ENCODE data around the gene TLE5.

- TF ChIP-seq, protein P1, sequence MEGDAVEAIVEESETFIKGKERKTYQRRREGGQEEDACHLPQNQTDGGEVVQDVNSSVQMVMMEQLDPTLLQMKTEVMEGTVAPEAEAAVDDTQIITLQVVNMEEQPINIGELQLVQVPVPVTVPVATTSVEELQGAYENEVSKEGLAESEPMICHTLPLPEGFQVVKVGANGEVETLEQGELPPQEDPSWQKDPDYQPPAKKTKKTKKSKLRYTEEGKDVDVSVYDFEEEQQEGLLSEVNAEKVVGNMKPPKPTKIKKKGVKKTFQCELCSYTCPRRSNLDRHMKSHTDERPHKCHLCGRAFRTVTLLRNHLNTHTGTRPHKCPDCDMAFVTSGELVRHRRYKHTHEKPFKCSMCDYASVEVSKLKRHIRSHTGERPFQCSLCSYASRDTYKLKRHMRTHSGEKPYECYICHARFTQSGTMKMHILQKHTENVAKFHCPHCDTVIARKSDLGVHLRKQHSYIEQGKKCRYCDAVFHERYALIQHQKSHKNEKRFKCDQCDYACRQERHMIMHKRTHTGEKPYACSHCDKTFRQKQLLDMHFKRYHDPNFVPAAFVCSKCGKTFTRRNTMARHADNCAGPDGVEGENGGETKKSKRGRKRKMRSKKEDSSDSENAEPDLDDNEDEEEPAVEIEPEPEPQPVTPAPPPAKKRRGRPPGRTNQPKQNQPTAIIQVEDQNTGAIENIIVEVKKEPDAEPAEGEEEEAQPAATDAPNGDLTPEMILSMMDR (IDR thresholded peaks at IDR 0.05; ENCODE audit: poor library complexity): no peak
- TF ChIP-seq EZH2 (IDR thresholded peaks at IDR 0.05; ENCODE audit: borderline replicate concordance): no peak
Measured at GRCh38 chr19:3109491-3109890, 47.2 kb upstream of the TLE5 start.

All from hepatocyte (in vitro differentiated cells).